Renal cortex interstitium (tissue), 11 donors: ENCODE data around the gene PIGH. TPM values are rescaled to one million over a fixed set of nuclear protein-coding genes. Genes with fewer than 3 reads are reported as not detected.
"Not testable (repeated sequence)": the region's sequence is repeated elsewhere in the genome, so short reads cannot be mapped to it uniquely, and the experiment has no call there.

Experiments
- DNase-seq, 11 donors: peaks; one replicate each; pipeline ENCODE4 v3.0.0-alpha.2; 2013; ENCODE audit warnings: low read depth in 9 of 11, low spot score in 4 of 11; ENCODE audit errors: extremely low read depth in 1 of 11
- polyA plus RNA-seq, 3 donors: library from polyadenylated mRNA; unstranded; fragments of 120-200 nt; gene quantifications; one replicate each; pipeline ENCODE4 v1.2.1, GENCODE V29; 2013; ENCODE audit not compliant: insufficient read length in 3 of 3

Gene PIGH
- polyA plus RNA-seq, 3 donors = 38.2 to 42.9 (median 41.4) TPM

GRCh38 chr14:67566908-67567307, 33.2 kb downstream of the PIGH start:
- DNase-seq = no peak

GRCh38 chr14:67564236-67564635, 35.8 kb downstream of the PIGH start:
- no peak for DNase-seq

GRCh38 chr14:67562776-67563150, 37.3 kb downstream of the PIGH start:
- DNase-seq = no peak

- no peak for DNase-seq
These were observed 37.9 kb downstream of the PIGH start for GRCh38 chr14:67562025-67562775.

- DNase-seq = no peak
These were observed 40.4 kb downstream of the PIGH start for GRCh38 chr14:67559639-67560038.

GRCh38 chr14:67557656-67558055, 42.4 kb downstream of the PIGH start:
- no peak for DNase-seq

- DNase-seq = no peak
These were observed 43.0 kb downstream of the PIGH start for GRCh38 chr14:67557118-67557517.

- no peak for DNase-seq
These were observed 43.4 kb downstream of the PIGH start for GRCh38 chr14:67556671-67557070.

- DNase-seq = no peak
These were observed 44.5 kb downstream of the PIGH start for GRCh38 chr14:67555518-67556090.

GRCh38 chr14:67554341-67554740, 45.7 kb downstream of the PIGH start:
- no peak for DNase-seq

GRCh38 chr14:67553547-67553946, 46.5 kb downstream of the PIGH start:
- no peak for DNase-seq

- DNase-seq = no peak
These were observed 48.1 kb downstream of the PIGH start for GRCh38 chr14:67551940-67552339.

GRCh38 chr14:67551123-67551522, 48.9 kb downstream of the PIGH start:
- DNase-seq = no peak

GRCh38 chr14:67549734-67550133, 50.3 kb downstream of the PIGH start:
- DNase-seq = no peak

GRCh38 chr14:67547224-67547780, 52.8 kb downstream of the PIGH start:
- no peak for DNase-seq

- no peak for DNase-seq
These were observed 55.5 kb downstream of the PIGH start for GRCh38 chr14:67544590-67544989.

GRCh38 chr14:67542620-67543019, 57.4 kb downstream of the PIGH start:
- DNase-seq = not testable (repeated sequence)

- DNase-seq = no peak
These were observed 58.4 kb downstream of the PIGH start for GRCh38 chr14:67541448-67542387.
